ENCODE measurements around the gene OSBPL3.

Gene OSBPL3

GRCh38 chr7:24854866-24855265 is 125.1 kb downstream of the OSBPL3 start:
- no peak for DNase-seq

DNA sequence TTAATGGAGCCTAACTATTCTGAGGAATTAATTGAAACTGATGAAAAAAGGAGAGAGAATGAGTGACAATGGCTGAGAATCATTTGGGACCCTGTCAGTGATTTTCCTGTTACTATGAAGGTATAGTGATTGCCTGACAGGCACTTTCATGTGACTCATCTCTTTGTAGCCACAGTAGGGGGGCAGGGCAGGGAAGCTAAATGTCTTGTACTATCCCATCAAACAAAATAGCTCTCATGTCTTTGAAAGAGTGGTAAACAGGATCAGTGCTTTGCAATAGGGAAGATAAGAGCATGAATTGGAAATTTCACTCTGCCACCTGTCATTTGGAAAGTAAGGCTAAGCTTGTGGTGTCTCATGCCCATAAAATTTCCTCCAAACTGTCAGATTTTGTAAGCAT is 128.2 kb downstream of the OSBPL3 start:
- DNase-seq = no peak

GRCh38 chr7:24848878-24849277 is 131.1 kb downstream of the OSBPL3 start:
- no peak for DNase-seq

GRCh38 chr7:24847754-24848153 is 132.2 kb downstream of the OSBPL3 start:
- DNase-seq = no peak

GRCh38 chr7:24843821-24844434 is 136.1 kb downstream of the OSBPL3 start:
- no peak for DNase-seq

DNA sequence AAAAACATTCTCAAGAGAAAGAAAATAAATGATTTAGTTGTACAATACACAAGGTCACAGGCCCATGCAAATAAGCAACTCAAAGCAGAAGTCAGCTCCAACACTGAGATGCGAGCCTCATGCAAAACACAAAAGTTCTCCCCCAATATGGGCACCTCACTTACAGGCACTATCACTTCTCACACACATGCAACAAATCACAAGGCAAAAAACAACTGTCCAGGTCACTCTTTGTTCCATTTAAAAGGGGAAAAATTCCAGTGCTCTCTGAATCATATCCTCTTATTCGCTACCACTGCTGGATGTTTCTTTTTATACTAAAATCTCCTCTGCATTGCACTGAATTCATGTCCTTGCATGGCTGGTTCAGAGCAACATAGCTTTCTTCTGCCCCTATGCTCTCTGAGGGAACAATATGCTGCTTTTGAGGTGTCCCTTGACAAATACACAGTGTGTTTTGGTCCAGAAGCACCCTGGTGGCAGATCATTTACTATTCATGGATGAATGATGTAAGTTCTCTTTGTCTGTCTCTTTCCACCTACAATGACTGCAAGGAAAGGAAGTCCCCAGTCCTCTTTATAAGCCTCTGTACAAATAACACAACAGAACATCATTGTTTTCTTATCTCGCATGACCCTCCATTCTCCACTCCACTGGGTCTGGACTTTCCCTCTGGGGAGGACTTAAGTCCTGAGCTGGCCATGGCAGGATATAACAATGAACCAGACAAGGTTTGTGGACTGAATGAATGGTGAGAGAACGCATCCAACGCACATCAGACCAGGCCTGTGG is 137.3 kb downstream of the OSBPL3 start:
- peak; percentile 20 for DNase-seq

DNA sequence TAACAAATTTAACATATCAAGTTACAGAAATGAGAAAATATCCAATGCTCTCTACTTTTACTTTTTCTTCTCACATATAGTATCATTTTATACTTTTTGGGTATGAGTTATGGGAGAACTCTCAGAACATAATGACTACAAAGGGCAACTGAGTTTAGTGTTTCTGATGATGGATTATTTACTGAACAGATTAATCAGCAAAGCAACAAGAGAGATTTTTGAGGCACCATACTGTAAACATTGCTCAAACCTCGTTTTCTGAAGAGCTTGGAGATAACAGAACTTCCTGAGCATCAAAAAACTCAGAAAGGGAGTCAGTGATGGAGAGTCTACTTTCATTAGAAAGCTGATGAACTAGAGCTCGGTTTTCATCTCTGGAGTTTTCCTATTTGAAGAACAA is 137.9 kb downstream of the OSBPL3 start:
- DNase-seq = no peak

GRCh38 chr7:24840563-24840962 is 139.4 kb downstream of the OSBPL3 start:
- no peak for DNase-seq

GRCh38 chr7:24836084-24836483 is 143.9 kb downstream of the OSBPL3 start:
- no peak for DNase-seq

DNA sequence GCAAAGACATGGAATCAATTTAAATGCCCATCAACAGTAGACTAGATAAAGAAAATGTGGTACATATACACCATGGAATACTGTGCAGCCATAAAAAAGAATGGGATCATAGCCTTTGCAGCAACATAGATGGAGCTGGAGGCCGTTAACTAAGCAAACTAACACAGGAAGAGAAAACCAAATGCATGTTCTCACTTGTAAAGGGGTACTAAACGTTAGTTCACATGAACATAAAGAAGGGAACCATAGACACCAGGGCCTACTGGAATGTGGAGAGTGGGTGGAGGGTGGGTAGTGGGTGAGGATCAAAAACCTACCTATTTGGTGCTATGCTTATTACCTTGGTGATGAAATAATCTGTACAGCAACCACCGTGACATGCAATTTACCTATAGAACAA is 144.3 kb downstream of the OSBPL3 start:
- no peak for DNase-seq

DNA sequence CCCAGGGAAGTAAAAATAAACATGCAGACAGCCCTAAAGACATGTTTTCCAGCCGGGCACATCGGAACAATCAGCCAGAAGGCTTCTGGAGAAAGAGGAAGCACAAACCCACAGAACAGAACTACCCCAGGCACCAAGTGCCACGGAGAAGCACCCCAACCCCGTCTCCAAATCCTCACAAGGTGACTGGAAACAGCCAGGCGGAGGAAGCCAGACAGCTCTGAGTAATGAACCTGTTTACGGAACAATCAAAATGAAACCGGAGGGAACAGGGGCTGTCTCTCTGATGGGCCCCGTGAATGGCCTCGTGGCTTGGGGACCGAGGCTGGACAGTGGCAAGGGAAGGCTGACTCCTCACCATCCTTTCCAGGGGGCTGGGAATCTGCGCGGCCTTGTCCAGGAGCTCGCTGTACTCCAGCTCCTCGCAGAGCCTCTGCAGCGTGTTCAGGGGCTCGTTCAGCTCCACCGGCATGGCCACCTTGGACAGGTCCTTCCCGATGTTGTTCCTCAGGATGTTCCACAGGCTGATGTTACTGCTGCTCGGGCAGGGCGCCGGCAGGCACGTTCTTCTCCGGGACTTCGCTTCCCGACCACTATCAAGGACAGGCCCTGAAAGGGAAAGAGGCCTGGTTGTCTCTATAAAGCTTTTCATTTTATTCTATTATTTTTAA is 145.7 kb downstream of the OSBPL3 start:
- no peak for DNase-seq

DNA sequence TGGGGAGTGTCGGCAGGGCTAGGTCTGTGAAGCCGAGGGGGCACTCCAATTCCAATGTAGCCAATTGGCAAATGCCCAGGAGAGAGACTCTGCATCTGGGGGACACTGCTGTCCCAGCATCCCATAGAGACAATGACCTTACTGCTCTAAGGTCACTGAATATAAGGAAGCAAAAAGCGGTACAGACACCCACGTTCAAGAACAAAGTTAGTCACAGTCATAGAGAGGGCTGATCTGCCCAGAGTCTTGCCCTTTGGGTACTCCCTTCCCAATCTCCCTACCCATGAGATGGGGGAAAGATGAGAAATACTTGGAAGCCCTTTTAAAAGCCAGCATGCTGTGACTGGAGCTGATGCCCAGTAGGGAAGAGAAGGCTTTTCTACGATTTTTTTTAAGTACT is 146.4 kb downstream of the OSBPL3 start:
- DNase-seq = no peak

DNA sequence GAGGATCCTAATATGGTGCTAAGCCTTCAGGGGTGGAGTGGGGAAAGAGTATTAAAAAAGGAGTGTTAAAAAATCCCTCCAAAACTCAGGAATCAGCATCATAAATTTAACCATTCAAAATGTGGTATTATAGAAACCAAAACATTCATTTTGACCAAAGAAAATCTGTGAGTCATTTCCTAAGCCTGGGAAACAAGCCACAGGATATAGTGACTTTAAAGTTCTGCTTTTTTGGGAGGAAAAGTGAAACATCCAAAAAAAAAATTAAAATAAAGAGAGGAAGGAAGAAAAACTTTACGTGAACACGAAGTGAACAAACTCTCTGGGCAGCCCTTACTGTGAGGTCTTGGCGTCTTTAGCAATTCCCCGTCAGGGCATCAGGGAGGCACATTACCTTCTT is 148.7 kb downstream of the OSBPL3 start:
- no peak for DNase-seq

DNA sequence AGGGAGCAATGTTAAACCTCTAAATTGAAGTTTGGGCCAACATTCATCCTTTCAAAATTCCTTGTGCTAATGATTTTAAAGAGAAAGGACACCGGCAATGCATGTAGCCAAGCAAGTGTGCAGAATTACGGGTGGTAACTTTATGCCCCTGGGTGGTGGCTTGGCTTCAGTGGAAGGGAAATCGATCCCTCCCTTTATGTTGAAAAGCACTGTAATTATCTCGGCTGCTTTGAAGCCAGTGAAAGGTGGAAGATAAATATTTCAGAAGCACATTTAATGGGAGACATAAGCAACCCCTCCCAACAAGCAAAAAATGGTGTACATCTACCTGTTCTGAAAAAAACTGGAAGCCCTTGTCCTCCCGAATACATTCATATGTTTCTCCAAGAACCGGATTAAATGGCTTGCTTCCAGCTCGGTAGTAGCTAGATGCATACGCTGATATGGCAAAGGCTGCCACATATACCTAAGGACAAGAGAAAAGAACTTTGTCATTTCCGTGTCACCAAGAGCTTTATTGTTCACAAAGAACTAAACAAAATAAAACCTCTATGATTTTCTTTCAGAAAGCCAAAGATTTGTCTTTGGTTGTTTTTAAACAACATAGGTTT is 149.4 kb downstream of the OSBPL3 start:
- DNase-seq = peak; percentile 11

- no peak for DNase-seq
Observed at GRCh38 chr7:24829787-24830186, 150.2 kb downstream of the OSBPL3 start.

DNA sequence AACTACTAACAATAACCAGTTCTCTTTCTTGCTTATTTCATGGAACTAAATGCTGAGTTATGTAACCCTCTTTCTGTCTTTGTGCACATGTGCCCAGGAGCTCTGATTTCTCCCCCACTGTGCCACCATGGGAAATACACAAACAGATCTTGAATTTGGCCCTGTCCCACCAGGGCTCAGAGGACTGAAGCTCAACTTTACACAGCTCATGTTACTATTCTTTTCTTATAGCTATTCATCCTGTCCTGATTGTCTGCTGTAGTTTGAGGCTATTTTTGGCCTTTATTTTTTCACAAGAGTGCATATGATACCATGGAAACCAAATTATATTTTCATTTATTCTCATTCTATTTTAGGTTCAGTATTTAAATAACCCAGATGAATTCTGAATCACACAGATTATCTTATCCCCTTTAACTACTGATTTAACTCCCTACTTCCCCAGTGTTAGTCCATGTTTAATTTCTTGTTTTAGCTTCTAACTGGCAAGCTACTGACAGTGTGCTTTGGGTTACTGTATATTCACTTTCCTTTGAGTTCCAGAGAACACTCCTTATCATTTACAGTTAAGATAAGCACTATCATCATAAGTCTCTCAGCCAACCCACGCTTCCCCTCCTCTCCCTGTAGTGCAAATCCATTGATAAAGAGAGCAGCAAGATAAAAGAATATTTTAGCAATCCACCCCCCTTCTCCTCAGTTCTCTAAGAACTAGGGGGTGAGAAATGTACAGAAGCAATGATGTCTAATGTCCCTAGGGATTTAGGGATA is 150.9 kb downstream of the OSBPL3 start:
- no peak for DNase-seq

- DNase-seq = no peak
Observed at GRCh38 chr7:24827589-24827988, 152.4 kb downstream of the OSBPL3 start.

GRCh38 chr7:24827027-24827426 is 153.0 kb downstream of the OSBPL3 start:
- no peak for DNase-seq

DNA sequence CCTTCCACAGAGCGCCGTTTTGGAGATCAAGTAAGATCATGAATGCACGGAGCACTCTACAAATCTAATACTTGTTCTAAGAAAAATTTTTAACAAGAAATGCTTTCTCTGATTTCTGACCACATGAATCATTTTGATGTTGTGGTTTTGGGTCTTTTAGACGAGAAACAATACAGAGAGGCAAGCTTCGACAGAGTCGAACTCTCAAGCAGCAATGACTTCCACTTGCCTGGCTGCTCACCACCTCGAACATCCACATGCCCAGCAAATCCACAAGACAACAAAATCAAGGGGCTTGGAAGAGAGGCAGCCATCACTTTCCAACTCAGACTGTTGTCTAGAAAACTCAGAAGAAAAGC is 153.3 kb downstream of the OSBPL3 start:
- no peak for DNase-seq

DNA sequence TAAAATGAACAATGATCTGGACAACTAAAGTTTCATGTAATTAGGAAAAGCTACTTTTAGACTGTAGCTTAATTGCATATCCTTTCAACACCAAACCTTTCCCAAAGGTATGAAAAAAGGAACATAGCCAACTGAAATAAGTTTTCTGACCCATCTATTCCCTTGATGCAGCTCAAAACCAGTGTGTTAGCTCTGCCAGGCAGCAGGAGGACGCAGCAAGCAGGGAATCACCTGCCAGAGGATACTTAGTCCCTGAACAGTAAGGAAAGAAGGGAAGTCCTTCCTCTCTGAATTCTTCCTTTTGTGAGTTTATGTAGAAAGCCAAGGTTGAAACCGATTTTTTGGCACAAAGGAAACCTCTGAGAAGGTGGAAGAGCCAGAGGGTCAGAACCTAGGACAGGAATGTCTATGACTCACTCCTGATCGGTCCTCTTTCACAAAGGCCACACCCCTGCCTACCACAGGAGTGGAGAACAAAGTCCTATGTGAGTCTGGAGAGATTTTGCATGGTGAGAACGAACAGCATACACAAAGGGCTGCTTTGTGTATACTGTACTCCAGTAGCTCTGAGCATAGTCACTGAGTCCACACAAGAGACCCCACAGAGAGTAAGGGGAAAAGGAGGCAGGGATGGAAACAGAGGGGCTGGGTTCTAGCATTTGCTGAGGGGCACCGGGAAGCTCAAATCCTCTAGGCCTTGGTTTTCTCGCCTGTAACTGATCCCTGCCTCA is 153.9 kb downstream of the OSBPL3 start:
- DNase-seq = no peak

GRCh38 chr7:24825381-24825794 is 154.6 kb downstream of the OSBPL3 start:
- no peak for DNase-seq

GRCh38 chr7:24824896-24825295 is 155.1 kb downstream of the OSBPL3 start:
- DNase-seq = no peak

Data from NCI-H187 treated with DMSO at 0.1 percent for 48 hours (cell line).